ENCODE data around the gene NBEA.
"Not testable (repeated sequence)": the region's sequence is repeated elsewhere in the genome, so short reads cannot be mapped to it uniquely, and the experiment has no call there.

NBEA gene

GRCh38 chr13:35025314-35025713 is 83.2 kb downstream of the NBEA start:
- TF ChIP-seq CTCF (IDR thresholded peaks at IDR 0.05; ENCODE audit: extremely low read depth, missing control alignments) = no peak
- DNase-seq (ENCODE audit: low spot score) = no peak

GRCh38 chr13:35028338-35028867 is 86.3 kb downstream of the NBEA start:
- no peak for TF ChIP-seq CTCF (IDR thresholded peaks at IDR 0.05; ENCODE audit: extremely low read depth, missing control alignments)
- no peak for DNase-seq (ENCODE audit: low spot score)

GRCh38 chr13:35039012-35039411 is 96.9 kb downstream of the NBEA start:
- no peak for TF ChIP-seq CTCF (IDR thresholded peaks at IDR 0.05; ENCODE audit: extremely low read depth, missing control alignments)
- no peak for DNase-seq (ENCODE audit: low spot score)

- no peak for DNase-seq (ENCODE audit: low spot score)
- no peak for TF ChIP-seq CTCF (IDR thresholded peaks at IDR 0.05; ENCODE audit: extremely low read depth, missing control alignments)
Measured at GRCh38 chr13:35046587-35046986, 104.5 kb downstream of the NBEA start.

DNA sequence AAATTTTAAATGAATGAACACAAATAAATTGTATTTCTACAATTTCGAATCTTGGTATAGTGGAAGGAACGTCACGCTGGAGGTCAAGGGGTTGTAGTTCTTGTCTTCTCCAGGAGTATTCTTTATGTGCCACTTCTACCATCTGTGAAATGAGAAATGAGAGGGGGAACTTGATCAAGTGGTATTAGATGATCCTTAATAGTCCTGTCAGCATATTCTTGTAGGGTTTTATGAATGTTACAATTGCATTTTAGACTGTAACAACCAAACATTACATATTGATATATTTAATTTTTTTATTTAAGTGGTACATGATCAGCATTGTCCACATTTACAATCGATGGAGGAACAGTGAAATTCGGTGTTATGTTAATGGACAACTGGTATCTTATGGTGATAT is 113.6 kb downstream of the NBEA start:
- no peak for DNase-seq (ENCODE audit: low spot score)
- no peak for TF ChIP-seq CTCF (IDR thresholded peaks at IDR 0.05; ENCODE audit: extremely low read depth, missing control alignments)

GRCh38 chr13:35057858-35058257 is 115.8 kb downstream of the NBEA start:
- no peak for DNase-seq (ENCODE audit: low spot score)
- no peak for TF ChIP-seq CTCF (IDR thresholded peaks at IDR 0.05; ENCODE audit: extremely low read depth, missing control alignments)

DNA sequence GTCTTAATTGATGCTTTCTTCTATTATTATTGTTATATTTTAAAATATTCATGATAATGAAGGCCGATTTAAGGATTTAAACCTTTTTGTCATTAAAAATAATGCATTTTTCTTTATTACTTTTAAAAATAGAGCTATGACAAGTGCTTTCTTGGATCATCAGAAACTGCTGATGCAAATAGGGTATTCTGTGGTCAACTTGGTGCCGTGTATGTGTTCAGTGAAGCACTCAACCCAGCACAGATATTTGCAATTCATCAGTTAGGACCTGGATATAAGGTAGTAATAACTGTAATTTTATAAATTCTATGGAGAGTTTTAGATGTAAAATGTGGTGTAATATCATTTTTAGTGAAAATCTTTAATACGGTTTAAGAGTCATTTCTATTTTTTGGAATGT is 116.5 kb downstream of the NBEA start:
- DNase-seq (ENCODE audit: low spot score) = not testable (repeated sequence)

DNA sequence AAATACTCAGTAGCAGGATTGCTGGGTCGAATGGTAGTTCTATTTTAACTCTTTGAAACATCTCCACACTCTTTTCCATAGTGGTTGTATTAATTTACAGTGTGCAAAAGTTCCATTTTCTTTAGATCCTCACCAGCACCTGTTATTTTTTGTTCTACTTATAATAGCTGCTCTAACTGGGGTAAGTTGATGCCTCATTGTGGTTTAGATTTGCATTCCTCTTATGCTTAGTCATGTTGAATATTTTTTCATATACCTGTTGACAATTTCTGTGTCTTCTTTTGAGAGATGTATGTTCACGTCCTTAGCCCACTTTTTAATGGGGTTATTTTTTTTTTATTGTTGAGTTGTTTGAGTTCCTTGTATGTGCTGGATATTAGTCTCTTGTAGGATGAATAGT is 144.6 kb downstream of the NBEA start:
- TF ChIP-seq CTCF (IDR thresholded peaks at IDR 0.05; ENCODE audit: extremely low read depth, missing control alignments) = no peak
- no peak for DNase-seq (ENCODE audit: low spot score)

Data from GM20000 (cell line).